ENCODE data around the gene UNC5A.

The UNC5A gene

DNA sequence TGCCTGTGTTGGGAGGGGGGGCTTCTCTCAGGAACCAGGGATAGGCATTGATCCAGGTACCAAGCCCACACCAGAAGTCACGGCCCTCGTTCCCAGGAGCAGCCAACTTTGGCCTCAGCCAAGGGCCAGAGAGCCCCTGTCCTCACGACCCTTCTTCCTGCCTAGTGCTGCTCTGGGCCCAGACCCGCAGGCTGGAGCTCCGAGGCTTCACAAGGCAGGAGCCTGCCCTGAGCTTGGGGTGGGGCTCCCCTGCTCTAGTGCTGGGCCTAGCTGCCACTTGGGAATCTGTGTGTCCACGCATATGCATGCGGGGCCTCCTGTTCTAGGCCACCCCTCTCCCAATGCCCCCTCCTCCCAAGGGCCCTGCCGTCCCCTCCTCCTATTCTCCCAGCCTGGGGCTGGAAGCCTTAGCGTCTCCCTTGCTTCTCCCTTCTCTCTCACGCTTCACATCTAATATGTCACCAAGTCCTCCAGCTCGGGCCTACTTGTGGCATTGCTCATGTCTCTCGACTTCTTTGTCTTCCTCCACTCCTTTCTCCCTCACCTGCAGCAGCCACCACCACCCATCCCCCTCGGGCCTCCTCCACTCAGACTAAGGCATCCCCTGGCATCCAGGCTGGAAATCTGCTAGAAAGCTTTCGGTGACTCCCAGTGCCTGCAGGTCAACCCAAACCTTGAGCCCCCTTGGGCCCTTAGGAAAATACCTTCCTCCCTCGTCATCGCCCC, 3.4 kb downstream of the UNC5A start:
- no peak for FAIRE-seq
- TF ChIP-seq, protein P1, sequence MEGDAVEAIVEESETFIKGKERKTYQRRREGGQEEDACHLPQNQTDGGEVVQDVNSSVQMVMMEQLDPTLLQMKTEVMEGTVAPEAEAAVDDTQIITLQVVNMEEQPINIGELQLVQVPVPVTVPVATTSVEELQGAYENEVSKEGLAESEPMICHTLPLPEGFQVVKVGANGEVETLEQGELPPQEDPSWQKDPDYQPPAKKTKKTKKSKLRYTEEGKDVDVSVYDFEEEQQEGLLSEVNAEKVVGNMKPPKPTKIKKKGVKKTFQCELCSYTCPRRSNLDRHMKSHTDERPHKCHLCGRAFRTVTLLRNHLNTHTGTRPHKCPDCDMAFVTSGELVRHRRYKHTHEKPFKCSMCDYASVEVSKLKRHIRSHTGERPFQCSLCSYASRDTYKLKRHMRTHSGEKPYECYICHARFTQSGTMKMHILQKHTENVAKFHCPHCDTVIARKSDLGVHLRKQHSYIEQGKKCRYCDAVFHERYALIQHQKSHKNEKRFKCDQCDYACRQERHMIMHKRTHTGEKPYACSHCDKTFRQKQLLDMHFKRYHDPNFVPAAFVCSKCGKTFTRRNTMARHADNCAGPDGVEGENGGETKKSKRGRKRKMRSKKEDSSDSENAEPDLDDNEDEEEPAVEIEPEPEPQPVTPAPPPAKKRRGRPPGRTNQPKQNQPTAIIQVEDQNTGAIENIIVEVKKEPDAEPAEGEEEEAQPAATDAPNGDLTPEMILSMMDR (IDR thresholded peaks at IDR 0.05; ENCODE audit: insufficient read depth, missing control alignments) = no peak

DNA sequence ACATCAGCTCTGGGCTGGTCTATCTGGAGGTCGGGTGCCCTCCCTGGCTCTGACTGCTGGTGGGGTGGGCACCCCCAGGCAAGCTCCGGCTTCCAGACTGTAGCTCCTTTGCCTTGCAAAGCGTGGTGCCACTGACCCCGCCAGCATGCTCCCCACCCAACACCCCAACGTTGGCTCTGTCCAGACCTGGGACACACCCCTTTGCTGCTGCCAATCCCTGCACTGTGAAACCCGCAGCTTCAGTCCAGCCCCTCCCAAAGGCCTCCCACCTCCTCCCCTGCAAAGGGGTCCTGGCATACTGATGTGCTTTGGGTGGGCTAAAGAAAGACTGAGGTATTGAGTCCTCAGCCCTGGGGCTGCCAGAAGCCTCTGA, 3.9 kb downstream of the UNC5A start:
- no peak for FAIRE-seq
- TF ChIP-seq, protein P1 (IDR thresholded peaks at IDR 0.05; ENCODE audit: insufficient read depth, missing control alignments) = no peak
- DNase-seq (ENCODE audit: insufficient read length, low spot score) = no peak

More for the DNA sequence above, 3.4 kb downstream of the UNC5A start:
- DNase-seq (ENCODE audit: insufficient read length, low spot score) = no peak

DNA sequence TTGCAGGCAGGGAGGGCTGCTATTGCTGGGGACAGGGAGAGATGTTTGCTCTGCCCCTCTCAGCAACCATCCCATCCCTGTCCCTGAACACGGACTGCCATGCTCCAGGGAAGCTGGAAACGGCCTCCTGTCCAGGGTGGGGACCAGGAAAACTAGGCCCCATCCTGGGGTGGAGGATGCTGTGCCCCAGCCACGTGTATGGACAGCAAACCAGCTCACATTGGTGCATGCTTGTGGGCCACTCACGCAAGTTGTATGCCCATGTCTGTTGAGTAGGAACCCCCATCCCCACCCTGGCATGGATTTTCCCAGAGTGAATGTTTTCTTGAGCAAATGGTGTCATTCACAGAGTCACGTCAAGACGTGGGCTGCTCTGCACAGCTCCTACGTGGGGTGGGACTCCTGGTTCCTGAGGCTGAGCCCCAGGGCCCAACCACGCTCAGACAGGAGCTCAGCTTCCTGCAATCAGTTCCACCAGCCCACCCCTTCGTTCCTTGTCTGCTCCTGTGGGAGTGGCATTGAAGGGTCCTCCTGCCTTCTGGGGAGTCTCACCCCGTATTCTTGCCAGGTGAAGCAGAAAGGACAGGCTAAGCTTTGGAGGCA, 4.6 kb downstream of the UNC5A start:
- TF ChIP-seq, protein P1 (IDR thresholded peaks at IDR 0.05; ENCODE audit: insufficient read depth, missing control alignments) = no peak
- FAIRE-seq (no peak), DNase-seq (ENCODE audit: insufficient read length, low spot score) (no peak)

DNA sequence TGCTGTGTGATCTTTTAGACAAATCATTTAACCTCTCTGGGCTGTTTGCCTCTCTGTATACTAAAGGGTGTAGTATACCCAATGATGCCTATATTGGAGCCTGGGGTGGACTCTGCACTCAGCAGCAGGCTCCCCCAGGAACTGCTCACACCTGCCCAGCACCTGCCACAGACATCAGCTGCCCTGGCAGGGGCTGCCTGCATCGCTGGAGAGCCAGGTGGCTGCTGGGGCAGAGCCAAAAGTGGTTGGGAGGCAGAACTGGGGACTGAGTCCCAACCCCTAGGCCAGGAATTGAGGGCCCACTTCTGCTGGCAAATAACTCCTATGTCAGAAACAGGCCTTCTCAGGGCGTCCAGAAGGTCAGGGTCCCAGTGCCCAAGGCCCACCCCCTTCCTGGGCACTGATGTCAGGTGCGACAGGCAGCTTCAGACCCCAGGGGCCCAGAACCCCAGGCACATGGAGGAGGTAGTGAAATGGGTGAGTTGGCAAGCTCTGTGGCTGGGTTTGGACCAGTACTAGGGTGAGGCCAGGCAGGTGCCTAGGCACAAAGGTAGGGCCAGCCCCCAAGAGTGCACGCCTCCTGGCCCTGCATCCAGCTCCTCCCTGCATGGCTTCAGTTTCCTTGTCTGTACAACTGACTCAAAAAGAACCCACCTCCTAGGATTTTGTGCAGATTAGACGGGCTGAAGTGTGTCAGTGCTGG, 5.8 kb downstream of the UNC5A start:
- FAIRE-seq (no peak), DNase-seq (ENCODE audit: insufficient read length, low spot score) (no peak)
- TF ChIP-seq, protein P1 (IDR thresholded peaks at IDR 0.05; ENCODE audit: insufficient read depth, missing control alignments) = no peak

DNA sequence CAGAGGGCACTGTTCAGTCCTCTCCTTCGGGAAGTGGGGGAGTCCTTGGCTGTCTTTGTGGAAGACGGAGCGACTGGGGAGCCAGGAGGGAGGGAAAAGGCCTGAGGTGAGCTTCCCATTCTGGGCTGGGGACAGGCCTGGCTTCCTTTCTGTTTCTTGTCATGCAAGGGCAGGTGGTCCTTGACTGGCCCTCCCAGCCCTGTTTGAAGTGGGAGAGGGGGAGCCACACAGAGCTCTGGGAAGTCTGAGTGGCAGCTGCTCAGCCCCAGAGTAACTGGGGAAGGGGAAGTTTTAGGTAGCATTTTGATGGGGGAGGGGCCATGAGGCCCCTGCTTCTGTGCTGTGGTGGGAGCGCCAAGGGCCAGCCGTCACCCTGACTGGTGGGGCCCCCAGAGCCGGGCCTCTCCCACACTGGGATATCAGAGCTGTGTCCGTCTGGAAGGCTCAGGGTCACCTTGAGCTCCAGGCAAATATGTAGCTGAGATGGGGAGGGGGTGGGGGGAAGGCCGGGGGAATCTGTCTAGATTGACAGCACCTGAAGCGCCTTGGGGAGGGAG, 6.5 kb downstream of the UNC5A start:
- DNase-seq (ENCODE audit: insufficient read length, low spot score) (no peak), FAIRE-seq (no peak)
- TF ChIP-seq, protein P1 (IDR thresholded peaks at IDR 0.05; ENCODE audit: insufficient read depth, missing control alignments) = no peak

DNA sequence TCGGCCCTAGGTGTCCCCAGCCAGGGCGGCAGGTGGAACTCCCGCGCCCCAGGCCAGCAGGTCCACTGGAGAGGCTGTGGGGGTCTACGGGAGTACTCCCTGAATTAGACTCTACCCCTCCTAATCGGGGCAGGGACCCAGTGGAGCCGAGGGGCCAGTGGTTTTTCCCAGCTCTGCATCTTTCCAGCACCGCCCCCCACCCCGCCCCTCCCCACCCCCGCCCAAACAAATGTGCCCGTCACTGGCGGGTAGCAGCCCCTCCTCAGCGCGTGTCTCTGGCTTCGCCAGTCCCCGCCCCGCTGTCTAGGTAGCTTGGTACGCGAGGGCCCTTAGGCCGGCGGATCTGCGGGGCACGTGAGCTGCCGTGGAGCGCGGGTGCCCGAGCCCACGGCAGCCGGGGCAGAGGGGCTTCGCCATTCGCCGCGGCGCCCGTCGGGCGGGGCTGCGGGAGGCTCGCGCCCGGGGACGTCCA, 7.0 kb downstream of the UNC5A start:
- no peak for DNase-seq (ENCODE audit: insufficient read length, low spot score)
- no peak for FAIRE-seq

More for the DNA sequence above, 7.0 kb downstream of the UNC5A start:
- TF ChIP-seq, protein P1 (IDR thresholded peaks at IDR 0.05; ENCODE audit: insufficient read depth, missing control alignments) = no peak

Measured in D721Med (cell line).